GM12878 (cell line): ENCODE data around the gene PRKCI. TPM values are rescaled to one million over a fixed set of nuclear protein-coding genes. Genes with fewer than 3 reads are reported as not detected.

Source experiments
- ATF2 ChIP-seq: IDR thresholded peaks from 2 replicates; pipeline ENCODE4 v1.6.1; 2012; ENCODE audit warnings: low read length, inconsistent platforms
- BHLHE40 ChIP-seq, 2 experiments: fragments of 450-650 bp in 1 of 2; IDR thresholded peaks; 2 replicates each; pipeline ENCODE4 v1.6.1; 2011 to 2017; ENCODE audit warnings: low read depth in 2 of 2, borderline replicate concordance in 1 of 2, improper control_type of control experiment in 1 of 2, low read length in 1 of 2, mild to moderate bottlenecking in 1 of 2
- BMI1 ChIP-seq: fragments of 450-650 bp; IDR thresholded peaks from 2 replicates; pipeline ENCODE4 v1.6.1; 2016; ENCODE audit warnings: mild to moderate bottlenecking, moderate library complexity, borderline replicate concordance
- CUX1 ChIP-seq: IDR thresholded peaks from 2 replicates; pipeline ENCODE4 v1.6.1; 2012; ENCODE audit warnings: improper control_type of control experiment, low read depth, low read length; ENCODE audit not compliant: insufficient replicate concordance
- FOXK2 ChIP-seq: fragments of 450-650 bp; IDR thresholded peaks from 2 replicates; pipeline ENCODE4 v1.6.1; 2017; ENCODE audit warnings: mild to moderate bottlenecking, moderate library complexity
- JUNB ChIP-seq: IDR thresholded peaks from 2 replicates; pipeline ENCODE4 v1.6.1; 2016; ENCODE audit warnings: antibody characterized with exemption, mild to moderate bottlenecking
- KLF5 ChIP-seq: fragments of 450-650 bp; IDR thresholded peaks from 2 replicates; pipeline ENCODE4 v1.6.1; 2014; ENCODE audit warnings: mild to moderate bottlenecking; ENCODE audit not compliant: partially characterized antibody
- MLLT1 ChIP-seq: fragments of 450-650 bp; IDR thresholded peaks from 2 replicates; pipeline ENCODE4 v1.6.1; 2016; ENCODE audit warnings: mild to moderate bottlenecking
- MYB ChIP-seq: fragments of 150-350 bp; IDR thresholded peaks from 2 replicates; pipeline ENCODE4 v1.6.1; 2014; ENCODE audit warnings: mild to moderate bottlenecking, low read depth, low read length, borderline replicate concordance
- ZNF622 ChIP-seq: fragments of 450-650 bp; IDR thresholded peaks from 2 replicates; pipeline ENCODE4 v1.6.1; 2017; ENCODE audit warnings: mild to moderate bottlenecking, inconsistent platforms
- polyA plus RNA-seq, 11 experiments: library from polyadenylated mRNA; depleted of rRNA in 4 of 11; unstranded in 6 of 11; stranded (reverse) in 5 of 11; fragments of >200 nt; fragmentation: Nextera tagmentation in 4 of 11; fragmentation: Illumina TruSeq in 1 of 11; extraction: Ambion mirVana in 4 of 11; extraction: Trizol in 1 of 11; gene quantifications; 1 replicate in 1 of 11; 2 replicates in 10 of 11; pipeline versions ENCODE4 v1.2.1 to v1.2.3, GENCODE V29; 2011 to 2016; ENCODE audit warnings: inconsistent platforms in 2 of 11, missing spikeins in 2 of 11, low read depth in 1 of 11
- total RNA-seq, 4 experiments: library from RNA; depleted of rRNA in 3 of 4; stranded (reverse); fragments of >200 nt in 3 of 4; fragmentation: Illumina TruSeq in 1 of 4; extraction: Trizol in 1 of 4; gene quantifications; 2 replicates each; pipeline versions ENCODE4 v1.2.1 to v1.2.3, GENCODE V29; 2013 to 2021

The PRKCI gene
- total and polyA plus RNA-seq, 10 of the 15 experiments (the other 5 are each of a cell fraction or from before 2014, with no cell fraction given) = 3.5 to 15.4 (median 11.8) TPM

GRCh38 chr3:170240142-170240541, 17.9 kb downstream of the PRKCI start (continued):
- TF ChIP-seq ATF2 (no peak), BHLHE40 (IDR thresholded peaks at IDR 0.05; ENCODE audit: borderline replicate concordance in 1 of 2, low read depth in 2 of 2, low read length in 1 of 2) (no peak), JUNB (no peak), FOXK2 (no peak), ZNF622 (no peak), KLF5 (no peak), MYB (no peak), MLLT1 (no peak), BMI1 (no peak), CUX1 (no peak)
